Right lobe of liver (tissue), 6 donors: ENCODE data around the gene UBA5. TPM values are rescaled to one million over a fixed set of nuclear protein-coding genes. Genes with fewer than 3 reads are reported as not detected.

Source experiments
- ATAC-seq, 4 donors: fragments of 200-7000 bp; cut with Tn5 transposase; one replicate each; pipeline ENCODE4 v1.9.1; 2020; ENCODE audit warnings: mild to moderate bottlenecking in 4 of 4, moderate library complexity in 4 of 4
- DNase-seq, 3 donors: peaks; one replicate each; pipeline ENCODE4 v3.0.0-alpha.2; 2020
- H3K27ac ChIP-seq, 3 donors: fragments of 200-600 bp; one replicate each; pipeline ENCODE4 v1.8.0; 2022
- H3K27me3 ChIP-seq, 2 donors: fragments of 200-600 bp; one replicate each; pipeline ENCODE4 v1.8.0; 2022
- H3K36me3 ChIP-seq, 4 donors: fragments of 200-600 bp; sonication (generic) in 1 of 4; one replicate each; pipeline versions ENCODE4 v1.5.1 to v1.8.0; 2017 to 2022; ENCODE audit warnings: control low read depth in 1 of 4
- H3K4me1 ChIP-seq, 4 donors: fragments of 200-600 bp; sonication (generic) in 1 of 4; one replicate each; pipeline versions ENCODE4 v1.5.1 to v1.8.0; 2017 to 2022; ENCODE audit warnings: control low read depth in 1 of 4
- H3K4me3 ChIP-seq, 3 donors: fragments of 200-600 bp; one replicate each; pipeline ENCODE4 v1.8.0; 2022
- H3K9me3 ChIP-seq, 4 donors: fragments of 200-600 bp; sonication (generic) in 1 of 4; one replicate each; pipeline versions ENCODE4 v1.5.1 to v1.8.0; 2017 to 2022; ENCODE audit warnings: control low read depth in 1 of 4
- POLR2A ChIP-seq: fragments of 450-650 bp; IDR thresholded peaks from one replicate; pipeline ENCODE4 v1.6.1; 2017; ENCODE audit warnings: antibody characterized with exemption, mild to moderate bottlenecking
- WGBS: methylation state at CpG from one replicate; pipeline ENCODE4 v1.1.6; 2018; ENCODE audit warnings: low coverage, low lambda C conversion rate; ENCODE audit not compliant: insufficient coverage; ENCODE audit errors: missing lambda C conversion rate; 5-methylcytosine and 5-hydroxymethylcytosine counted together
- intact Hi-C, 2 donors: fragments of 100-400 bp; cut with DNase I; formaldehyde crosslinking; loops; one replicate each; pipeline versions ENCODE4 v1.11.2 to v1.14.1; 2022
- total RNA-seq, 6 experiments: library from RNA; depleted of rRNA in 2 of 6; stranded (reverse); fragments of >200 nt in 2 of 6; fragmentation: NEBNext Ultra II Directional in 3 of 6; extraction: Animal tissue kit (Norgen Biotek cat#: 25700) in 3 of 6; gene quantifications; one replicate each; pipeline versions ENCODE4 v1.1.0 to v1.2.4, GENCODE V29; 2016 to 2023
- TF ChIP-seq, protein P1 (sequence below), 4 donors: fragments of 200-600 bp in 3 of 4; fragments of 450-650 bp in 1 of 4; IDR thresholded peaks; one replicate each; pipeline versions ENCODE4 v1.5.1 to v1.8.0; 2016 to 2022; ENCODE audit warnings: antibody characterized with exemption in 4 of 4, mild to moderate bottlenecking in 2 of 4
- donor health status: DM: no; HTN: yes; CAD: no.
- donor health status: DM: no; HTN: no; CAD: no.
- donor health status: DM: no; HTN: no; CAD: no.
- donor health status: DM: no; HTN: yes; CAD: no.
- donor health status: DM: no; HTN: yes; CAD: no.

The UBA5 gene
- total RNA-seq, 6 experiments from 2014 or later: 24.3 to 41.3 (median 27.5) TPM

DNA sequence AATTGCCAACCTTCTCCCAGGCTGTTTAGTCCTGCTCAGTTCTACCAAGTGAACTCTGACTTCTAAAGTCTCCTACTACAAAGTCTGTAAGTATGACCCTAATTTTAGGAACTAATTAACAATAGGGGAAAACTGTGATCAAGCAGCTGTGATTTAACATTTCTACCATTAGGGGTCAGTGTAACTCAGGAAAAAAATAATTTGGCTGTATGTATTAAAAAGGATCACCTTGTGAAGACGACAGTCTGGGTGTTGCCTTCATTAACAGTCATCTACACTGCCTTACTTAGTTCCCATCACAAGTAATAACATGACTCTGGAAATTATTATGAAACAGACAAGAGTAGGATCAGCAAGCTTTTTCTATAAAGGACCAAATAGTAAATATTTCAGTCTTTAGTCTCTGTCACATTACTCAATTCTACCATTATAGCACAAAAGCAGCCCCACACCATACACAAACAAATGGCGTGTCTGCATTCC, 66.3 kb downstream of the UBA5 start:
- 0% methylated on average over 2 of the region's 2 CpGs for WGBS
- Histone ChIP-seq H3K27me3 (no peaks in the 10 kb centered on the region), H3K4me1 (peaks cover 0 to 5% (median 0%) of the 10 kb centered on the region in 4 donors), H3K36me3 (no peaks in the 10 kb centered on the region), H3K4me3 (no peak overlapping the region), H3K27ac (no peak overlapping the region), H3K9me3 (no peaks in the 10 kb centered on the region)
- ATAC-seq: no peak
- no peak for DNase-seq
- intact Hi-C loops: no loop called here
- no peak for TF ChIP-seq POLR2A
- TF ChIP-seq, protein P1, sequence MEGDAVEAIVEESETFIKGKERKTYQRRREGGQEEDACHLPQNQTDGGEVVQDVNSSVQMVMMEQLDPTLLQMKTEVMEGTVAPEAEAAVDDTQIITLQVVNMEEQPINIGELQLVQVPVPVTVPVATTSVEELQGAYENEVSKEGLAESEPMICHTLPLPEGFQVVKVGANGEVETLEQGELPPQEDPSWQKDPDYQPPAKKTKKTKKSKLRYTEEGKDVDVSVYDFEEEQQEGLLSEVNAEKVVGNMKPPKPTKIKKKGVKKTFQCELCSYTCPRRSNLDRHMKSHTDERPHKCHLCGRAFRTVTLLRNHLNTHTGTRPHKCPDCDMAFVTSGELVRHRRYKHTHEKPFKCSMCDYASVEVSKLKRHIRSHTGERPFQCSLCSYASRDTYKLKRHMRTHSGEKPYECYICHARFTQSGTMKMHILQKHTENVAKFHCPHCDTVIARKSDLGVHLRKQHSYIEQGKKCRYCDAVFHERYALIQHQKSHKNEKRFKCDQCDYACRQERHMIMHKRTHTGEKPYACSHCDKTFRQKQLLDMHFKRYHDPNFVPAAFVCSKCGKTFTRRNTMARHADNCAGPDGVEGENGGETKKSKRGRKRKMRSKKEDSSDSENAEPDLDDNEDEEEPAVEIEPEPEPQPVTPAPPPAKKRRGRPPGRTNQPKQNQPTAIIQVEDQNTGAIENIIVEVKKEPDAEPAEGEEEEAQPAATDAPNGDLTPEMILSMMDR (IDR thresholded peaks at IDR 0.05): peak; percentile 73 to 79 (median 76)

Other genes with a start within 250 kb of the UBA5 start
- 10 to 100 TPM; 12.6 to 19.4 (median 18.3) TPM for gene DNAJC13, start 242.8 kb upstream of the UBA5 start, total RNA-seq
- gene ACKR4, start 63.1 kb upstream of the UBA5 start, total RNA-seq: under 1 TPM in 5 of 6 experiments, not detected in 1; 0.15 to 0.30 (median 0.19) TPM
- 100 to 1,000 TPM in 1 of 6 experiments, 10 to 100 TPM in 5; 60.9 to 108 (median 94.5) TPM for gene ACAD11, start 520 bp upstream of the UBA5 start, total RNA-seq
- 10 to 100 TPM in 1 of 6 experiments, 1 to 10 TPM in 5; 6.5 to 11.4 (median 9.3) TPM for gene NPHP3, start 62.1 kb downstream of the UBA5 start, total RNA-seq